ENCODE measurements around the gene ZNF438.

The ZNF438 gene

DNA sequence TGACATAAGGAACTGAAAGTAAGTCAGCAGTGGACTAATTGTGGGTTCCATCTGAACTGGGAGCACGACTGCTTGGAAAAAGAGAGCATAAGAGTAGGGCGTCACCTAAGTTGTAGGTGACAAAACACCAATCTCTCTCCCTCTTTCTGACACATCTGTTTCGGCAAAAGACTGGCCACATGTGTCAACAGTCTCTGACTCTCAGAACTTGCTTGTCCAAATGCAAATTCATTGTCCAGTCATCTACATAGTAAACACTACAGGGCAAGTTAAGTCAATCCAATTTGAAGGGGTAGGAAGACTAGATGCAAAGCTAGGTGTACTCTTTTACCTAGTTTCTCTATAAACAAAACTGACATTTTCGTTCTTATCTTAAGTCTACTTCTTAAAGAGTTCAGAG, 87.7 kb downstream of the ZNF438 start:
- Histone ChIP-seq H3K27me3 (ENCODE audit: control insufficient read depth in 1 of 2, insufficient read depth in 1 of 2, low read length in 2 of 2) (no peaks in the 10 kb centered on the region), H3K4ac (ENCODE audit: low read depth in 1 of 2, low read length in 2 of 2) (no peak overlapping the region), H4K8ac (ENCODE audit: low read length) (no peak overlapping the region), H2AK5ac (ENCODE audit: low read length, severe bottlenecking) (no peak overlapping the region), H3K79me1 (replicated peaks; ENCODE audit: low read length, poor library complexity, severe bottlenecking) (no peaks in the 10 kb centered on the region), H3K4me2 (ENCODE audit: low read length, poor library complexity, severe bottlenecking) (no peak overlapping the region), H3K18ac (ENCODE audit: low read depth in 1 of 2, low read length in 2 of 2) (no peak overlapping the region), H2BK5ac (ENCODE audit: low read depth, low read length, poor library complexity, severe bottlenecking) (no peak overlapping the region), H2AFZ (ENCODE audit: low read depth, low read length) (no peak overlapping the region), H3K9me3 (ENCODE audit: control insufficient read depth, low read length) (peaks cover 4% of the 10 kb centered on the region), H3K27ac (ENCODE audit: low read length, poor library complexity, severe bottlenecking) (no peak overlapping the region), H3K4me3 (ENCODE audit: insufficient read depth in 1 of 2, low read depth in 1 of 2, low read length in 2 of 2) (no peak overlapping the region), H3K23ac (ENCODE audit: low read length in 2 of 2) (no peak overlapping the region), H4K91ac (ENCODE audit: low read length) (no peak overlapping the region), H2BK15ac (ENCODE audit: low read depth, poor library complexity, severe bottlenecking) (no peak overlapping the region), H3K9ac (ENCODE audit: low read length) (no peak overlapping the region), H3K36me3 (ENCODE audit: control insufficient read depth in 1 of 2, insufficient read depth in 2 of 2, low read depth in 1 of 2, low read length in 2 of 2) (peaks cover 0 to 7% of the 10 kb centered on the region in 2 experiments), H2BK12ac (ENCODE audit: low read length in 2 of 2) (no peak overlapping the region), H3K14ac (ENCODE audit: low read length in 2 of 2) (no peak overlapping the region), H3K4me1 (ENCODE audit: control insufficient read depth, insufficient read depth, low read depth, low read length) (no peaks in the 10 kb centered on the region), H2BK120ac (ENCODE audit: low read depth, low read length) (no peak overlapping the region)
- DNase-seq: no peak
- 87% methylated on average over 3 of the region's 4 CpGs for WGBS

DNA sequence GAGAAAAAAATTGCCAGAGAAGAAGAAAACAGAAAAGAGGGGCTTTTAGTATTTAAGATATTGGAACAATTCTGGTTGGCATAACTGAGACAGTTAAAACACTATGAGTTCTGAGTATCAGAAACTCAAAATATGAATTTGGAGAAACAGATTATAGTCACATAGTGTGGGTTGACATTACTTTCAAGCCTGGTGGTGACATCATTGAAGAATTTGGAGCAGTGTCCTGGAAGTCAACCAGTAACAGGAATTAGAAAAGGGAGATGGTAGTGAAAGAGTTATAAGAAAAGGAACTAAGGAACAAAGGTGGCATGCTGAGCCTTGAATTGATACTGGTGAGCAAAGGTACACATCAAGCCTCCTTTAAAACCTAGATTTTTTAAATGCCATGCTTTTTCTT, 88.2 kb downstream of the ZNF438 start:
- no peak overlapping the region for H3K9ac ChIP-seq (ENCODE audit: low read length)

DNA sequence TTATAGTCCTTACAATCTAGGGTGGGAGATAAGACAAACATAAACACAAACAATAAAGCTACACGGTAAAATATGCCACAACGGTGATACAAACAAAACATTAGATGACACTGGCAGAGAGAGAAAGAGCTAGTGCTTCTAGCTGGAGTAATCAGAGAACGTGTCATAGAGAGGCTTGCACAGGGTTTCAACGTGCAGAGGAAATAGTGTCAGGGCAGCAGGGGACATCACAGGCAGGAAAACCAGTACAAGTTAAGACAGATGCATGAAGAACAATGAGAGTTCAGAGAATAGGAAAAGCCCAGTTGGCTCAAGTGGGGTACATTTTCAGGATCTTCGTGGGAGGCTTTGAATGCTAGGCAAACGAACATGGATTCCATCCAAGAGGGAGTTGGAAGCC, 91.4 kb downstream of the ZNF438 start:
- H2BK5ac ChIP-seq (ENCODE audit: low read depth, low read length, poor library complexity, severe bottlenecking): no peak overlapping the region
- no peak overlapping the region for H3K4me3 ChIP-seq (ENCODE audit: insufficient read depth in 1 of 2, low read depth in 1 of 2, low read length in 2 of 2)
- H3K36me3 ChIP-seq (ENCODE audit: control insufficient read depth in 1 of 2, insufficient read depth in 2 of 2, low read depth in 1 of 2, low read length in 2 of 2): peaks cover 0 to 19% of the 10 kb centered on the region in 2 experiments
- no peak overlapping the region for H3K9ac ChIP-seq (ENCODE audit: low read length)
- H3K79me1 ChIP-seq (replicated peaks; ENCODE audit: low read length, poor library complexity, severe bottlenecking): no peaks in the 10 kb centered on the region
- WGBS: 66% methylated on average over 6 of the region's 6 CpGs
- no peak overlapping the region for H4K91ac ChIP-seq (ENCODE audit: low read length)
- H3K23ac ChIP-seq (ENCODE audit: low read length in 2 of 2): no peak overlapping the region
- no peak overlapping the region for H2BK12ac ChIP-seq (ENCODE audit: low read length in 2 of 2)
- no peak overlapping the region for H3K4ac ChIP-seq (ENCODE audit: low read depth in 1 of 2, low read length in 2 of 2)
- no peaks in the 10 kb centered on the region for H3K4me1 ChIP-seq (ENCODE audit: control insufficient read depth, insufficient read depth, low read depth, low read length)
- no peak overlapping the region for H3K18ac ChIP-seq (ENCODE audit: low read depth in 1 of 2, low read length in 2 of 2)
- no peak for DNase-seq
- no peaks in the 10 kb centered on the region for H3K27me3 ChIP-seq (ENCODE audit: control insufficient read depth in 1 of 2, insufficient read depth in 1 of 2, low read length in 2 of 2)
- no peak overlapping the region for H2AFZ ChIP-seq (ENCODE audit: low read depth, low read length)
- no peak overlapping the region for H2AK5ac ChIP-seq (ENCODE audit: low read length, severe bottlenecking)
- H4K8ac ChIP-seq (ENCODE audit: low read length): no peak overlapping the region
- H3K9me3 ChIP-seq (ENCODE audit: control insufficient read depth, low read length): no peaks in the 10 kb centered on the region
- no peak overlapping the region for H2BK120ac ChIP-seq (ENCODE audit: low read depth, low read length)
- no peak overlapping the region for H3K4me2 ChIP-seq (ENCODE audit: low read length, poor library complexity, severe bottlenecking)
- H3K14ac ChIP-seq (ENCODE audit: low read length in 2 of 2): no peak overlapping the region
- no peak overlapping the region for H3K27ac ChIP-seq (ENCODE audit: low read length, poor library complexity, severe bottlenecking)
- H2BK15ac ChIP-seq (ENCODE audit: low read depth, poor library complexity, severe bottlenecking): no peak overlapping the region

More for the DNA sequence above, 88.2 kb downstream of the ZNF438 start:
- Histone ChIP-seq H3K79me1 (replicated peaks; ENCODE audit: low read length, poor library complexity, severe bottlenecking) (no peaks in the 10 kb centered on the region), H2BK15ac (ENCODE audit: low read depth, poor library complexity, severe bottlenecking) (no peak overlapping the region), H3K4me3 (ENCODE audit: insufficient read depth in 1 of 2, low read depth in 1 of 2, low read length in 2 of 2) (no peak overlapping the region), H3K4ac (ENCODE audit: low read depth in 1 of 2, low read length in 2 of 2) (no peak overlapping the region), H2BK5ac (ENCODE audit: low read depth, low read length, poor library complexity, severe bottlenecking) (no peak overlapping the region), H3K9me3 (ENCODE audit: control insufficient read depth, low read length) (peaks cover 4% of the 10 kb centered on the region), H3K4me1 (ENCODE audit: control insufficient read depth, insufficient read depth, low read depth, low read length) (no peaks in the 10 kb centered on the region), H3K36me3 (ENCODE audit: control insufficient read depth in 1 of 2, insufficient read depth in 2 of 2, low read depth in 1 of 2, low read length in 2 of 2) (peaks cover 0 to 7% of the 10 kb centered on the region in 2 experiments), H2BK12ac (ENCODE audit: low read length in 2 of 2) (no peak overlapping the region), H3K18ac (ENCODE audit: low read depth in 1 of 2, low read length in 2 of 2) (no peak overlapping the region), H2AFZ (ENCODE audit: low read depth, low read length) (no peak overlapping the region), H3K23ac (ENCODE audit: low read length in 2 of 2) (no peak overlapping the region), H4K91ac (ENCODE audit: low read length) (no peak overlapping the region), H3K14ac (ENCODE audit: low read length in 2 of 2) (no peak overlapping the region), H2AK5ac (ENCODE audit: low read length, severe bottlenecking) (no peak overlapping the region), H4K8ac (ENCODE audit: low read length) (no peak overlapping the region), H3K27me3 (ENCODE audit: control insufficient read depth in 1 of 2, insufficient read depth in 1 of 2, low read length in 2 of 2) (no peaks in the 10 kb centered on the region), H3K4me2 (ENCODE audit: low read length, poor library complexity, severe bottlenecking) (no peak overlapping the region), H2BK120ac (ENCODE audit: low read depth, low read length) (no peak overlapping the region), H3K27ac (ENCODE audit: low read length, poor library complexity, severe bottlenecking) (no peak overlapping the region)
- DNase-seq: no peak

DNA sequence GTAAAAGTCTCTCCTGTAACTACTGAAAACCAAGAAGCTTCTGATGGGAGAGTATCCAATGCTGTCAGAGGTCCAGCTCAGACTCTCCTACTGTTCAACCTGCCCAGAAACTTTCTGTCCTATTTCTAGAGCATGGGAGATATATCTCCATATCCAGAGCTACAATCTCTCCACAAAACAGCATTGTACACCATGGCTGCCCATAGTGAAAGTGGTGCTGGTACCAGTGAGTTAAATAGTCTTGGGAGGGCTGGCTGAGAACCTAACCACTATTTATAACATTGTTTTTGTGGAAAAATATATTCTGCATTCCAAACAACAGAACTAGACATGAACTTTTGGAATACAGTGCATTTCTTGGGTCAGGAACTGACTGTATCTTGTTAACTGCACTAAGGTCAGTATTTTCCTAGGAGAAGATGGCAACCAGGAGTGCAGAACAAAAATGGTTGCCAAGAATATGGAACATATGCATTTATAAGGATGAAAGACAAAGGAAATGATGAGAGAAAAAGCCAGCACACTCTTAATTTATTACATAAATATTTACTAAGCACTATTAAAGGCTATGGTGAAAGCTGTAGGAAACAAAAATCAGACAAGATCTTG, 91.9 kb downstream of the ZNF438 start:
- H3K27ac ChIP-seq (ENCODE audit: low read length, poor library complexity, severe bottlenecking): no peak overlapping the region
- H2BK5ac ChIP-seq (ENCODE audit: low read depth, low read length, poor library complexity, severe bottlenecking): no peak overlapping the region
- H3K36me3 ChIP-seq (ENCODE audit: control insufficient read depth in 1 of 2, insufficient read depth in 2 of 2, low read depth in 1 of 2, low read length in 2 of 2): peaks cover 0 to 24% of the 10 kb centered on the region in 2 experiments
- H4K91ac ChIP-seq (ENCODE audit: low read length): no peak overlapping the region
- no peak overlapping the region for H2AFZ ChIP-seq (ENCODE audit: low read depth, low read length)
- H4K8ac ChIP-seq (ENCODE audit: low read length): no peak overlapping the region
- no peak overlapping the region for H3K4me3 ChIP-seq (ENCODE audit: insufficient read depth in 1 of 2, low read depth in 1 of 2, low read length in 2 of 2)
- no peak overlapping the region for H3K4me2 ChIP-seq (ENCODE audit: low read length, poor library complexity, severe bottlenecking)
- no peaks in the 10 kb centered on the region for H3K27me3 ChIP-seq (ENCODE audit: control insufficient read depth in 1 of 2, insufficient read depth in 1 of 2, low read length in 2 of 2)
- H2BK15ac ChIP-seq (ENCODE audit: low read depth, poor library complexity, severe bottlenecking): no peak overlapping the region
- no peak overlapping the region for H2BK120ac ChIP-seq (ENCODE audit: low read depth, low read length)
- no peak overlapping the region for H2AK5ac ChIP-seq (ENCODE audit: low read length, severe bottlenecking)
- no peak overlapping the region for H3K23ac ChIP-seq (ENCODE audit: low read length in 2 of 2)
- H3K4me1 ChIP-seq (ENCODE audit: control insufficient read depth, insufficient read depth, low read depth, low read length): no peaks in the 10 kb centered on the region
- no peak overlapping the region for H3K18ac ChIP-seq (ENCODE audit: low read depth in 1 of 2, low read length in 2 of 2)
- no peaks in the 10 kb centered on the region for H3K9me3 ChIP-seq (ENCODE audit: control insufficient read depth, low read length)
- H2BK12ac ChIP-seq (ENCODE audit: low read length in 2 of 2): no peak overlapping the region
- no peak for DNase-seq
- no peak overlapping the region for H3K14ac ChIP-seq (ENCODE audit: low read length in 2 of 2)
- H3K4ac ChIP-seq (ENCODE audit: low read depth in 1 of 2, low read length in 2 of 2): no peak overlapping the region
- H3K79me1 ChIP-seq (replicated peaks; ENCODE audit: low read length, poor library complexity, severe bottlenecking): no peaks in the 10 kb centered on the region
- H3K9ac ChIP-seq (ENCODE audit: low read length): no peak overlapping the region

Data from mesenchymal stem cell (in vitro differentiated cells and primary cell).